ENCODE measurements around the gene FSIP1. TPM values are rescaled to one million over a fixed set of nuclear protein-coding genes. Genes with fewer than 3 reads are reported as not detected.

Gene FSIP1
- polyA plus RNA-seq, 3 donors, result 0.10 to 0.48 (median 0.21) TPM

- no peaks in the 10 kb centered on the region for H3K36me3 Mint-ChIP-seq
- Histone ChIP-seq H3K4me2 (replicated peaks; ENCODE audit: extremely low read depth, low read length, poor library complexity, severe bottlenecking) (no peak overlapping the region), H3K27me3 (ENCODE audit: control insufficient read depth in 2 of 2, insufficient read depth in 2 of 2, low read length in 2 of 2) (no peaks in the 10 kb centered on the region), H3K4me1 (ENCODE audit: control insufficient read depth in 1 of 2, insufficient read depth in 2 of 2, low read length in 2 of 2) (peaks cover 3 to 10% of the 10 kb centered on the region in 2 donors), H2AFZ (ENCODE audit: insufficient read depth, low read depth, low read length, poor library complexity, severe bottlenecking) (no peak overlapping the region), H3K79me2 (ENCODE audit: insufficient read depth, low read length) (no peaks in the 10 kb centered on the region), H4K20me1 (ENCODE audit: insufficient read depth, low read length) (no peaks in the 10 kb centered on the region), H3K36me3 (replicated peaks in 1 of 2; ENCODE audit: control insufficient read depth in 1 of 2, insufficient read depth in 2 of 2, low read length in 2 of 2) (no peaks in the 10 kb centered on the region), H3K9ac (ENCODE audit: insufficient read depth, low read length, poor library complexity, severe bottlenecking) (no peak overlapping the region), H3K4me3 (replicated peaks in 1 of 3; ENCODE audit: low read depth in 2 of 3, low read length in 3 of 3) (no peak overlapping the region), H3K27ac (ENCODE audit: low read depth in 1 of 2, low read length in 2 of 2) (no peak overlapping the region), H3K9me3 (replicated peaks in 1 of 2; ENCODE audit: control insufficient read depth in 1 of 2, insufficient read depth in 1 of 2, low read length in 2 of 2) (no peaks in the 10 kb centered on the region)
- TF ChIP-seq CTCF (IDR thresholded peaks at IDR 0.05), result no peak
- intact Hi-C loops (cut with micrococcal nuclease), result no loop called here
- H3K4me1 Mint-ChIP-seq, result peaks cover 19% of the 10 kb centered on the region
- DNase-seq, result no peak
- WGBS (ENCODE audit: insufficient coverage), result 100% methylated on average over 1 of the region's 1 CpG
- H3K27ac Mint-ChIP-seq, result no peak overlapping the region
- no peak overlapping the region for H3K4me3 Mint-ChIP-seq
- peaks cover 0 to 2% (median 1%) of the 10 kb centered on the region in 3 donors for H3K27me3 Mint-ChIP-seq (ENCODE audit: low read depth in 3 of 3)
- peaks cover 0 to 7% (median 0%) of the 10 kb centered on the region in 7 donors for H3K9me3 Mint-ChIP-seq
Observed at GRCh38 chr15:39621210-39621609, 161.4 kb downstream of the FSIP1 start.

- Histone ChIP-seq H3K4me3 (replicated peaks in 1 of 3; ENCODE audit: low read depth in 2 of 3, low read length in 3 of 3) (no peak overlapping the region), H2AFZ (ENCODE audit: insufficient read depth, low read depth, low read length, poor library complexity, severe bottlenecking) (no peak overlapping the region), H3K4me1 (ENCODE audit: control insufficient read depth in 1 of 2, insufficient read depth in 2 of 2, low read length in 2 of 2) (no peaks in the 10 kb centered on the region), H3K27ac (ENCODE audit: low read depth in 1 of 2, low read length in 2 of 2) (no peak overlapping the region), H3K4me2 (replicated peaks; ENCODE audit: extremely low read depth, low read length, poor library complexity, severe bottlenecking) (no peak overlapping the region), H3K36me3 (replicated peaks in 1 of 2; ENCODE audit: control insufficient read depth in 1 of 2, insufficient read depth in 2 of 2, low read length in 2 of 2) (no peaks in the 10 kb centered on the region), H4K20me1 (ENCODE audit: insufficient read depth, low read length) (no peaks in the 10 kb centered on the region), H3K9me3 (replicated peaks in 1 of 2; ENCODE audit: control insufficient read depth in 1 of 2, insufficient read depth in 1 of 2, low read length in 2 of 2) (no peaks in the 10 kb centered on the region), H3K9ac (ENCODE audit: insufficient read depth, low read length, poor library complexity, severe bottlenecking) (no peak overlapping the region), H3K27me3 (ENCODE audit: control insufficient read depth in 2 of 2, insufficient read depth in 2 of 2, low read length in 2 of 2) (no peaks in the 10 kb centered on the region), H3K79me2 (ENCODE audit: insufficient read depth, low read length) (no peaks in the 10 kb centered on the region)
- no peaks in the 10 kb centered on the region for H3K36me3 Mint-ChIP-seq
- no peak overlapping the region for H3K27ac Mint-ChIP-seq
- intact Hi-C loops (cut with micrococcal nuclease), result no loop called here
- TF ChIP-seq CTCF (IDR thresholded peaks at IDR 0.05), result no peak
- peaks cover 0 to 4% (median 0%) of the 10 kb centered on the region in 7 donors for H3K9me3 Mint-ChIP-seq
- no peak for DNase-seq
- H3K27me3 Mint-ChIP-seq (ENCODE audit: low read depth in 3 of 3), result peaks cover 0 to 2% (median 1%) of the 10 kb centered on the region in 3 donors
- no CpG with 5 or more reads among the region's 3 CpGs for WGBS (ENCODE audit: insufficient coverage)
- H3K4me1 Mint-ChIP-seq, result peaks cover 9% of the 10 kb centered on the region
- H3K4me3 Mint-ChIP-seq, result no peak overlapping the region
Observed at GRCh38 chr15:39618063-39618823, 164.4 kb downstream of the FSIP1 start.

Measured in CD14-positive monocyte (primary cell).